ENCODE measurements around the gene OVOL3. TPM values are rescaled to one million over a fixed set of nuclear protein-coding genes. Genes with fewer than 3 reads are reported as not detected.

OVOL3 gene
- total and polyA plus RNA-seq, 3 donors from 2014 or later: 2.6 to 3.4 (median 3.3) TPM

GRCh38 chr19:36149673-36150406 is 38.9 kb downstream of the OVOL3 start:
- Histone ChIP-seq H3K4me3 (no peak overlapping the region), H3K36me3 (ENCODE audit: low read depth, missing control alignments) (no peaks in the 10 kb centered on the region), H3K27ac (no peak overlapping the region), H3K9me3 (no peaks in the 10 kb centered on the region), H3K27me3 (no peaks in the 10 kb centered on the region), H3K4me1 (peaks cover 14% of the 10 kb centered on the region)
- no peak for TF ChIP-seq POLR2A (IDR thresholded peaks at IDR 0.05)
- TF ChIP-seq, protein P1, sequence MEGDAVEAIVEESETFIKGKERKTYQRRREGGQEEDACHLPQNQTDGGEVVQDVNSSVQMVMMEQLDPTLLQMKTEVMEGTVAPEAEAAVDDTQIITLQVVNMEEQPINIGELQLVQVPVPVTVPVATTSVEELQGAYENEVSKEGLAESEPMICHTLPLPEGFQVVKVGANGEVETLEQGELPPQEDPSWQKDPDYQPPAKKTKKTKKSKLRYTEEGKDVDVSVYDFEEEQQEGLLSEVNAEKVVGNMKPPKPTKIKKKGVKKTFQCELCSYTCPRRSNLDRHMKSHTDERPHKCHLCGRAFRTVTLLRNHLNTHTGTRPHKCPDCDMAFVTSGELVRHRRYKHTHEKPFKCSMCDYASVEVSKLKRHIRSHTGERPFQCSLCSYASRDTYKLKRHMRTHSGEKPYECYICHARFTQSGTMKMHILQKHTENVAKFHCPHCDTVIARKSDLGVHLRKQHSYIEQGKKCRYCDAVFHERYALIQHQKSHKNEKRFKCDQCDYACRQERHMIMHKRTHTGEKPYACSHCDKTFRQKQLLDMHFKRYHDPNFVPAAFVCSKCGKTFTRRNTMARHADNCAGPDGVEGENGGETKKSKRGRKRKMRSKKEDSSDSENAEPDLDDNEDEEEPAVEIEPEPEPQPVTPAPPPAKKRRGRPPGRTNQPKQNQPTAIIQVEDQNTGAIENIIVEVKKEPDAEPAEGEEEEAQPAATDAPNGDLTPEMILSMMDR (IDR thresholded peaks at IDR 0.05): no peak
- intact Hi-C loops (cut with DNase I; ENCODE audit: low total_unique reads): no loop called here
- WGBS, 2 donors: 78 to 84% methylated on average over 10 to 13 of the region's 13 CpGs
- DNase-seq: no peak

DNA sequence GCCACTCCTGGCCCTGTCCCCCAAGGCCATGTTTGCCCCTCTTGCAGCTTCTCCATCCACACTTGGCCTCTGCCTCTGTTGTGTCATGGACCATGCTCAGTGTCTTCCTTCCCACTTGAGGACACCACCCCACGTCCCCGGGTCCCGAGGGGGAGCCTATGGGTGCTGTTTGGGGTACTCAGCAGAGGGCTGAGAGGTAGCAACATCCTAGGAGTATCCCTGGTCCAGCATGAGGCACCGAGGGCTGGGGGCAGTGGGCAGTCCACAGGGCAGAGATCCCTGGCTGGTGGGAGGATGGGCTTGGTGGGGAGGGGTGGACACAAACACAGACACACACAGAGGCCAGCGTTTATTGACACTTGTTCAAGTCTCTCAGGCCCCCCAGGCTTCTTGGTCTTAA is 39.6 kb downstream of the OVOL3 start:
- peaks cover 14% of the 10 kb centered on the region for H3K4me1 ChIP-seq
- no peaks in the 10 kb centered on the region for H3K36me3 ChIP-seq (ENCODE audit: low read depth, missing control alignments)
- 63 to 70% methylated on average over 2 to 5 of the region's 5 CpGs for WGBS, 2 donors
- H3K27ac ChIP-seq: peak overlapping the region; percentile 92 to 96
- no peak overlapping the region for H3K4me3 ChIP-seq
- H3K9me3 ChIP-seq: no peaks in the 10 kb centered on the region
- no peak for TF ChIP-seq POLR2A (IDR thresholded peaks at IDR 0.05)
- TF ChIP-seq, protein P1 (IDR thresholded peaks at IDR 0.05): no peak
- H3K27me3 ChIP-seq: no peaks in the 10 kb centered on the region
- intact Hi-C loops (cut with DNase I; ENCODE audit: low total_unique reads): no loop called here
- no peak for DNase-seq

DNA sequence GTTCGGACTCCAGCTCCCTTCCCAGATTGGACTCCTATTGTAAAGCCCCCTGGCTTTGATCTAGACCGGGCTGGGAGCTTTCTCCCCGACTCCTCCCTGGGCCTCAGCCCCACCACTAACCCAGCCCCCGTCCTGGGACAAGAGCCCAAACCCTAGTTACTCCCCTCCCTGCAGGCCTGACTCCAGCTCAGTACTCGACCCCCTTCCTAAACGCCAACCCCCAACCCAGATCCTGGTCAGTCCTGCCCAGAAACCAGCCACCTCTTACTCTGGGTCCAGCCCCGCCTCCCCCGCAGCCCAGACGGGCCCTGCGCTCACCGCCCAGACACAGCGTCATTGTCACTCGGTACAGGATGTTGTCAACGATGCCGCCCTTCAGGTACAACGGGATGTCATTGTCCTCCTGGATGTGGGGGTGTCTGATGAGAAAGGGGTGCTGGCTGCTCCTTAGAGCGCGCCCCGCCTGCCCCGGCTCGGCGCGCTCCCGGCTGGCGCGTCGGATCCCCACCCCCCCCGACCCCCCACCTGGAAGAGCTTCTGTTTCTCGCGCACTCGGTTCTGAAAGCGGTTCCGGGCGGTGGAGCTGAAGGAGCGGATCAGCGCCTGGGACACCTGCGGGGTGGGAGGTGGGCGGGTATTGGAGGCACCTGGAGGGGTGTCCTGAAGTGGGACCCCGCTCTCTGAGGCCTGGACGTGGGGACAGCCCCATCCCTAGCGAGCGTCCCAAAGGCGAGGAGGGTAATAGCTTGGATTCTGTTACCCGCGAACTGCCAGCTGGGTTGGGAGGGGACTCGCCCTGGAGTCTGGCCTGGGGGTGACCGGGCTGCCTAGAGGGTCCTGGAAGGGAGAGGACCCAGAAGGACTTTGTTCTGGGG is 40.4 kb downstream of the OVOL3 start:
- intact Hi-C loops (cut with DNase I; ENCODE audit: low total_unique reads): no loop called here
- Histone ChIP-seq H3K27ac (peak overlapping the region; percentile 92 to 96), H3K4me3 (peak overlapping the region; percentile 61 to 72), H3K27me3 (no peaks in the 10 kb centered on the region), H3K36me3 (ENCODE audit: low read depth, missing control alignments) (no peaks in the 10 kb centered on the region), H3K4me1 (peaks cover 14% of the 10 kb centered on the region), H3K9me3 (no peaks in the 10 kb centered on the region)
- no peak for TF ChIP-seq POLR2A (IDR thresholded peaks at IDR 0.05)
- TF ChIP-seq, protein P1 (IDR thresholded peaks at IDR 0.05): no peak
- peak; percentile 41 for DNase-seq
- WGBS, 2 donors: 18 to 22% methylated on average over 25 to 43 of the region's 47 CpGs

- intact Hi-C loops (cut with DNase I; ENCODE audit: low total_unique reads): no loop called here
- Histone ChIP-seq H3K4me3 (peak overlapping the region; percentile 61 to 72), H3K27ac (peak overlapping the region; percentile 92 to 96), H3K9me3 (no peaks in the 10 kb centered on the region), H3K4me1 (peaks cover 14% of the 10 kb centered on the region), H3K27me3 (no peaks in the 10 kb centered on the region), H3K36me3 (ENCODE audit: low read depth, missing control alignments) (no peaks in the 10 kb centered on the region)
- DNase-seq: no peak
- 0 to 17% methylated on average over 7 to 16 of the region's 16 CpGs for WGBS, 2 donors
- TF ChIP-seq, protein P1 (IDR thresholded peaks at IDR 0.05): no peak
- TF ChIP-seq POLR2A (IDR thresholded peaks at IDR 0.05): no peak
Observed at GRCh38 chr19:36152019-36152351, 41.0 kb downstream of the OVOL3 start.
